HG03469 (cell line): ENCODE measurements around the gene C13orf46.

Experiments
- ATAC-seq: cut with Tn5 transposase; IDR thresholded peaks from one replicate; pipeline ENCODE4 v1.9.1; 2021; ENCODE audit warnings: mild to moderate bottlenecking, moderate library complexity, moderate number of reproducible peaks; ENCODE audit not compliant: unreplicated experiment

The C13orf46 gene

GRCh38 chr13:113958373-113958772 lies 15.5 kb downstream of the C13orf46 start:
- ATAC-seq: no peak

- no peak for ATAC-seq
Measured at GRCh38 chr13:113956571-113956970, 17.3 kb downstream of the C13orf46 start.

GRCh38 chr13:113955691-113956090 lies 18.2 kb downstream of the C13orf46 start:
- no peak for ATAC-seq

GRCh38 chr13:113955235-113955634 lies 18.6 kb downstream of the C13orf46 start:
- no peak for ATAC-seq

GRCh38 chr13:113954046-113954835 lies 19.6 kb downstream of the C13orf46 start:
- ATAC-seq: no peak

GRCh38 chr13:113953561-113953960 lies 20.3 kb downstream of the C13orf46 start:
- ATAC-seq: no peak

- no peak for ATAC-seq
Measured at GRCh38 chr13:113952983-113953520, 20.8 kb downstream of the C13orf46 start.

GRCh38 chr13:113952151-113952982 lies 21.5 kb downstream of the C13orf46 start:
- no peak for ATAC-seq

GRCh38 chr13:113951246-113951999 lies 22.5 kb downstream of the C13orf46 start:
- peak; percentile 65 for ATAC-seq

GRCh38 chr13:113950451-113951245 lies 23.2 kb downstream of the C13orf46 start:
- no peak for ATAC-seq

- no peak for ATAC-seq
Measured at GRCh38 chr13:113949546-113949945, 24.3 kb downstream of the C13orf46 start.

GRCh38 chr13:113948034-113948742 lies 25.7 kb downstream of the C13orf46 start:
- no peak for ATAC-seq

GRCh38 chr13:113947311-113948033 lies 26.4 kb downstream of the C13orf46 start:
- ATAC-seq: no peak

- ATAC-seq: no peak
Measured at GRCh38 chr13:113946409-113947181, 27.3 kb downstream of the C13orf46 start.

GRCh38 chr13:113945857-113946408 lies 27.9 kb downstream of the C13orf46 start:
- ATAC-seq: no peak

- ATAC-seq: no peak
Measured at GRCh38 chr13:113943821-113944565, 29.9 kb downstream of the C13orf46 start.

GRCh38 chr13:113942591-113943103 lies 31.2 kb downstream of the C13orf46 start:
- no peak for ATAC-seq
